Smooth muscle cell (in vitro differentiated cells): ENCODE measurements around the gene COL24A1. TPM values are rescaled to one million over a fixed set of nuclear protein-coding genes. Genes with fewer than 3 reads are reported as not detected.

Source experiments
- DNase-seq: peaks from one replicate; lab custom pipeline; 2025; ENCODE audit not compliant: unreplicated experiment; lab: John Stamatoyannopoulos, UW
- H2AFZ ChIP-seq: fragments of 200-600 bp; sonication (generic); 2 replicates; pipeline ENCODE4 v1.6.0; 2016; ENCODE audit warnings: antibody characterized with exemption, low read depth, mild to moderate bottlenecking
- H3F3A ChIP-seq: fragments of 200-600 bp; sonication (generic); 2 replicates; pipeline ENCODE4 v1.6.0; 2017; ENCODE audit warnings: antibody characterized with exemption, low read depth
- H3K27ac ChIP-seq: fragments of 200-600 bp; sonication (generic); 2 replicates; pipeline ENCODE4 v1.5.1; 2016; ENCODE audit warnings: low read depth, mild to moderate bottlenecking
- H3K27me3 ChIP-seq: fragments of 200-600 bp; sonication (generic); 2 replicates; pipeline ENCODE4 v1.6.1; 2016; ENCODE audit warnings: low read depth, mild to moderate bottlenecking
- H3K36me3 ChIP-seq: fragments of 200-600 bp; sonication (generic); 2 replicates; pipeline ENCODE4 v1.5.1; 2016; ENCODE audit warnings: low read depth
- H3K4me1 ChIP-seq: fragments of 200-600 bp; sonication (generic); 2 replicates; pipeline ENCODE4 v1.5.1; 2016; ENCODE audit warnings: low read depth
- H3K4me2 ChIP-seq: fragments of 200-600 bp; sonication (generic); 2 replicates; pipeline ENCODE4 v1.6.0; 2016; ENCODE audit warnings: mild to moderate bottlenecking
- H3K4me3 ChIP-seq: fragments of 200-600 bp; sonication (generic); 2 replicates; pipeline ENCODE4 v1.5.1; 2016; ENCODE audit warnings: mild to moderate bottlenecking
- H3K79me2 ChIP-seq: fragments of 200-600 bp; sonication (generic); 2 replicates; pipeline ENCODE4 v1.6.0; 2016; ENCODE audit warnings: low read depth, mild to moderate bottlenecking
- H3K9ac ChIP-seq: fragments of 200-600 bp; sonication (generic); 2 replicates; pipeline ENCODE4 v1.6.0; 2016; ENCODE audit warnings: low read depth
- H3K9me3 ChIP-seq: fragments of 200-600 bp; sonication (generic); replicated peaks from 2 replicates; pipeline ENCODE4 v1.5.1; 2016; ENCODE audit warnings: low read depth
- H4K20me1 ChIP-seq: fragments of 200-600 bp; sonication (generic); 2 replicates; pipeline ENCODE4 v1.6.0; 2016; ENCODE audit warnings: low read depth
- WGBS: methylation state at CpG from one replicate; pipeline ENCODE4 v1.1.7; 2016; ENCODE audit warnings: low lambda C conversion rate; 5-methylcytosine and 5-hydroxymethylcytosine counted together
- polyA plus RNA-seq: library from polyadenylated mRNA; unstranded; fragments of >200 nt; fragmentation: Nextera tagmentation; extraction: Ambion mirVana; gene quantifications from 2 replicates; pipeline ENCODE4 v1.2.1, GENCODE V29; 2016
- total RNA-seq: library from RNA; depleted of rRNA; stranded (reverse); fragments of >200 nt; gene quantifications from 2 replicates; pipeline ENCODE4 v1.2.3, GENCODE V29; 2014
- TF ChIP-seq, protein P1 (sequence below): fragments of 200-600 bp; sonication (generic); IDR thresholded peaks from 2 replicates; pipeline ENCODE4 v1.5.1; 2017; ENCODE audit warnings: borderline replicate concordance, mild to moderate bottlenecking, antibody characterized with exemption; ENCODE audit not compliant: insufficient read depth, poor library complexity, severe bottlenecking

The COL24A1 gene
- total and polyA plus RNA-seq, 2 experiments from 2014 or later = 1.5 to 3.2 TPM

DNA sequence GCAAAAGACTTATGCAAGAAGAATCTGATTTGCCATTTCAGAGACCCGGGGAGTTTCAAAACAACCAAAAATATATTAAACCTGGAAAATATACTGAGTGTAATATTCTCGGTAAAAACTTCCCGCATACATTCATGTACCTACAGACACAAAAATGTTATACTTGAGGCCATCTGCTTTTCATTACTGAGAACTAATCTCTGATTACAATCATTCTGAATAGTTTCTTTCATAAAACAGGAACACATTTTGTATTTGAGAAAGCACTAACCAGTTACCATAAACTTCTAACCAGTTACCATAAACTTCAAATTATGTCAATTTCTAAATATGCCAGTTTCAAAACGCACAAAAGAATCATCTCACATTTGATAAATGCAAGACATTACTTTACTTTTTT lies 456.1 kb downstream of the COL24A1 start:
- no peak overlapping the region for H3K4me3 ChIP-seq
- no peak overlapping the region for H3K9ac ChIP-seq
- no peak overlapping the region for H3K27ac ChIP-seq
- 91% methylated on average over 4 of the region's 4 CpGs for WGBS
- H4K20me1 ChIP-seq = no peaks in the 10 kb centered on the region
- H3K36me3 ChIP-seq = peaks cover 11% of the 10 kb centered on the region
- TF ChIP-seq, protein P1, sequence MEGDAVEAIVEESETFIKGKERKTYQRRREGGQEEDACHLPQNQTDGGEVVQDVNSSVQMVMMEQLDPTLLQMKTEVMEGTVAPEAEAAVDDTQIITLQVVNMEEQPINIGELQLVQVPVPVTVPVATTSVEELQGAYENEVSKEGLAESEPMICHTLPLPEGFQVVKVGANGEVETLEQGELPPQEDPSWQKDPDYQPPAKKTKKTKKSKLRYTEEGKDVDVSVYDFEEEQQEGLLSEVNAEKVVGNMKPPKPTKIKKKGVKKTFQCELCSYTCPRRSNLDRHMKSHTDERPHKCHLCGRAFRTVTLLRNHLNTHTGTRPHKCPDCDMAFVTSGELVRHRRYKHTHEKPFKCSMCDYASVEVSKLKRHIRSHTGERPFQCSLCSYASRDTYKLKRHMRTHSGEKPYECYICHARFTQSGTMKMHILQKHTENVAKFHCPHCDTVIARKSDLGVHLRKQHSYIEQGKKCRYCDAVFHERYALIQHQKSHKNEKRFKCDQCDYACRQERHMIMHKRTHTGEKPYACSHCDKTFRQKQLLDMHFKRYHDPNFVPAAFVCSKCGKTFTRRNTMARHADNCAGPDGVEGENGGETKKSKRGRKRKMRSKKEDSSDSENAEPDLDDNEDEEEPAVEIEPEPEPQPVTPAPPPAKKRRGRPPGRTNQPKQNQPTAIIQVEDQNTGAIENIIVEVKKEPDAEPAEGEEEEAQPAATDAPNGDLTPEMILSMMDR = no peak
- no peaks in the 10 kb centered on the region for H3K27me3 ChIP-seq
- H3K4me2 ChIP-seq = no peak overlapping the region
- peaks cover 45% of the 10 kb centered on the region for H3K79me2 ChIP-seq
- H3K4me1 ChIP-seq = no peaks in the 10 kb centered on the region
- no peak for DNase-seq
- H3F3A ChIP-seq = no peaks in the 10 kb centered on the region
- no peak overlapping the region for H2AFZ ChIP-seq
- no peaks in the 10 kb centered on the region for H3K9me3 ChIP-seq

DNA sequence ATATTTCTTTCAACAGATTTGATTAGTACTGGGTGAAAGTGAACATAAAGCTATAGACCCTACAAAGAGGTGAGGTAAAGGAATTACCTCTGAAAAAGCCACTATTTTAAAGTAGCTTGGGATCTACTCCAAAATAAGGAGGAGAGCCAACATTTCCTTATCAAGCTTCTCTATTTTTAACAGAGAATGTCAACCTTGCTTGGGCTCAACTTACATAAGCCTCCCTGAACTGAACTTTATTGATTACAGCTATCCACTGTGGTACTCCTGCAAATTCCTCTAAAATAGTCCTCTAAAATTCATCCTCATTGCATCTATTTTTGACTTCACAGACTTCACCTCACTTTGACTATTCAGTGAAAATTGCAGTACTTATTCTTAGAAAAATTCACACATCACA lies 458.7 kb downstream of the COL24A1 start:
- H3K27me3 ChIP-seq = no peaks in the 10 kb centered on the region
- H3K4me1 ChIP-seq = no peaks in the 10 kb centered on the region
- peaks cover 25% of the 10 kb centered on the region for H3K79me2 ChIP-seq
- no peaks in the 10 kb centered on the region for H3K9me3 ChIP-seq
- no peak overlapping the region for H3K27ac ChIP-seq
- H3K9ac ChIP-seq = no peak overlapping the region
- H3K4me3 ChIP-seq = no peak overlapping the region
- no peaks in the 10 kb centered on the region for H3F3A ChIP-seq
- peaks cover 5% of the 10 kb centered on the region for H3K36me3 ChIP-seq
- H3K4me2 ChIP-seq = no peak overlapping the region
- H2AFZ ChIP-seq = no peak overlapping the region
- H4K20me1 ChIP-seq = no peaks in the 10 kb centered on the region
- no peak for DNase-seq
- TF ChIP-seq, protein P1 = no peak

DNA sequence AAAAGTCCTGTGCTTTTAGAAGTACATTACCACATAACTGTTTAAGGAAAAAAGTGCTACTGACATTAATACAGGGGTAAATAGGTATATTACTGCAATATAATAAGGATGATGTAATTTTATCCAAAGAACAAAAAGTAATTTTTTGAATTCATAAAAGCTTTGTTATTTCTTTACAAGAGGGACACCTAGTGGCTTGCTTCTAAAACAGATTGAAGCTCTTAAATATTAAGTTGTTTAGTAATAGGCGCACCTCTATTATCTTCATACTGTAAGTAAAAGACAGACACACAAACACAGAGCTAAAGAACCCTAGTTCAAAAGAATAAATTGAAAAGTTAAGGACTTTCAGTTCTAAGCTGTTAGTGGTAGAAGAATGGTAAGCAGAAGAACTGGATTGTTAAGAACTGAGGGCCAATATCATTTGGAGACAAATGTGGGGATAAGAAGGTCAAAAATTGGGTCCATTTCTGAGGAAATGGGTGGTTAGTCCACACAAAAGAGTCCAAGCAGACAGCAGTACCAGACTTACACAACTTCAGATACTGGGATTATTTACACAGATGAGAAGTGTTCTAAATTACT lies 463.8 kb downstream of the COL24A1 start:
- Histone ChIP-seq H3K9me3 (no peaks in the 10 kb centered on the region), H3K4me2 (no peak overlapping the region), H3K4me1 (no peaks in the 10 kb centered on the region), H3K79me2 (peaks cover 19% of the 10 kb centered on the region), H3K9ac (no peak overlapping the region), H2AFZ (no peak overlapping the region), H4K20me1 (peaks cover 4% of the 10 kb centered on the region), H3K36me3 (no peaks in the 10 kb centered on the region), H3F3A (no peaks in the 10 kb centered on the region), H3K4me3 (no peak overlapping the region), H3K27ac (no peak overlapping the region), H3K27me3 (no peaks in the 10 kb centered on the region)
- DNase-seq = no peak
- WGBS = 86% methylated on average over 1 of the region's 1 CpG
- TF ChIP-seq, protein P1 = peak; percentile 63

DNA sequence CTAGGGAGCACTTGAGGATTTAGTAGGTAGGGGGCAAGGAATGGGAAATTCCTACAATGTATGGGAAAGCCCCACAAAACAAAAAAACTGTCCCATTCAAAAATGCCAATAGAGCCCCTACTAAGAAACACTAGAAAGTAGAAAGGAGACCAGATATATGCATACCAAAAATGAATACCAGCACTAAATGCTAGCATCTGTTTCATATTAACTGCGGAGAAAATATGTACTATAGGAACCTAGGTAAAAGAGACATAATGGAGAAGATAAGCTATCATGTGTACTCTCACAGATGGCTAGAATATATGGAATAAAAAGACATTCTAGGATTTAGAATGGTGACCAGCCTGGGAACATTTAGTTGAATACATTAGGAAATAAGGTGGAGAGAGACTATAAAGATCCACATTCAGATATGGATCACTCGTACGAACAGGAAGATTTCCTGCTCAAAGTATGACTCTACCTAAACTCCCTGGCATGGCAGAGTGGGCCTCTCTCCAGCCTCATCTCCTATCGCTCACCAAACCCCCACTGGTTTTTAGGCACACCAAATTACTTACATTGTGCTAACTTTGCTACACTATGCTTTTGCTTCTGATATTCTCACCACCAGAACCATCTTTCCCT lies 466.7 kb downstream of the COL24A1 start:
- DNase-seq = no peak
- H3K27me3 ChIP-seq = no peaks in the 10 kb centered on the region
- no peak overlapping the region for H3K27ac ChIP-seq
- peaks cover 4% of the 10 kb centered on the region for H4K20me1 ChIP-seq
- TF ChIP-seq, protein P1 = no peak
- H3F3A ChIP-seq = no peaks in the 10 kb centered on the region
- no peak overlapping the region for H3K9ac ChIP-seq
- H3K36me3 ChIP-seq = no peaks in the 10 kb centered on the region
- no peak overlapping the region for H2AFZ ChIP-seq
- peaks cover 19% of the 10 kb centered on the region for H3K79me2 ChIP-seq
- H3K4me1 ChIP-seq = no peaks in the 10 kb centered on the region
- WGBS = 97% methylated on average over 4 of the region's 4 CpGs
- no peaks in the 10 kb centered on the region for H3K9me3 ChIP-seq
- no peak overlapping the region for H3K4me2 ChIP-seq
- no peak overlapping the region for H3K4me3 ChIP-seq
